ENCODE data around the gene PCSK2.

Gene PCSK2

GRCh38 chr20:17385798-17386197, 159.0 kb downstream of the PCSK2 start:
- TF ChIP-seq CTCF (IDR thresholded peaks at IDR 0.05; ENCODE audit: borderline replicate concordance, insufficient read depth, low read depth, low read length), result no peak

GRCh38 chr20:17390655-17391054, 163.8 kb downstream of the PCSK2 start:
- no peak for TF ChIP-seq CTCF (IDR thresholded peaks at IDR 0.05; ENCODE audit: borderline replicate concordance, insufficient read depth, low read depth, low read length)
- no peak overlapping the region for H3K4me3 ChIP-seq (ENCODE audit: low read depth, low read length)

More at GRCh38 chr20:17385798-17386197, 159.0 kb downstream of the PCSK2 start:
- no peak overlapping the region for H3K4me3 ChIP-seq (ENCODE audit: low read depth, low read length)

GRCh38 chr20:17391127-17391771, 164.4 kb downstream of the PCSK2 start:
- no peak for TF ChIP-seq CTCF (IDR thresholded peaks at IDR 0.05; ENCODE audit: borderline replicate concordance, insufficient read depth, low read depth, low read length)
- no peak overlapping the region for H3K4me3 ChIP-seq (ENCODE audit: low read depth, low read length)

GRCh38 chr20:17394411-17394810, 167.6 kb downstream of the PCSK2 start:
- no peak for TF ChIP-seq CTCF (IDR thresholded peaks at IDR 0.05; ENCODE audit: borderline replicate concordance, insufficient read depth, low read depth, low read length)
- H3K4me3 ChIP-seq (ENCODE audit: low read depth, low read length), result no peak overlapping the region

- H3K4me3 ChIP-seq (ENCODE audit: low read depth, low read length), result no peak overlapping the region
- no peak for TF ChIP-seq CTCF (IDR thresholded peaks at IDR 0.05; ENCODE audit: borderline replicate concordance, insufficient read depth, low read depth, low read length)
Observed at GRCh38 chr20:17395729-17396128, 168.9 kb downstream of the PCSK2 start.

- TF ChIP-seq CTCF (IDR thresholded peaks at IDR 0.05; ENCODE audit: borderline replicate concordance, insufficient read depth, low read depth, low read length), result no peak
- H3K4me3 ChIP-seq (ENCODE audit: low read depth, low read length), result no peak overlapping the region
Observed at GRCh38 chr20:17399303-17399985, 172.6 kb downstream of the PCSK2 start.

GRCh38 chr20:17403461-17403860, 176.6 kb downstream of the PCSK2 start:
- no peak for TF ChIP-seq CTCF (IDR thresholded peaks at IDR 0.05; ENCODE audit: borderline replicate concordance, insufficient read depth, low read depth, low read length)
- no peak overlapping the region for H3K4me3 ChIP-seq (ENCODE audit: low read depth, low read length)
